H1 (cell line): ENCODE results near the gene TPP1. TPM values are rescaled to one million over a fixed set of nuclear protein-coding genes. Genes with fewer than 3 reads are reported as not detected.

Experiments
- CTCF ChIA-PET: fragments of 300-600 bp; sonication (Branson Sonifier 250); formaldehyde crosslinking; loops from one replicate; lab custom pipeline; 2021; ENCODE audit not compliant: partially characterized antibody; lab: Charles Lee
- POLR2A ChIA-PET: fragments of 300-600 bp; sonication (Branson Sonifier 250); formaldehyde crosslinking; loops from one replicate; lab custom pipeline; 2021; ENCODE audit warnings: inconsistent platforms; ENCODE audit not compliant: partially characterized antibody; lab: Charles Lee
- DNase-seq, 2 experiments: peaks; one replicate each; pipeline versions ENCODE4 v3.0.0 to v3.0.0-alpha.2; 2010 to 2022; ENCODE audit warnings: low spot score in 2 of 2, low read depth in 1 of 2, mixed read lengths in 1 of 2
- FAIRE-seq: peaks from 2 replicates; lab custom pipeline; 2011; peaks lifted over from hg19 to GRCh38; lab: Jason Lieb, UNC
- H2AFZ ChIP-seq: 2 replicates; pipeline ENCODE4 v1.8.1; 2012; ENCODE audit warnings: low read length, inconsistent platforms
- H2AK5ac ChIP-seq: 2 replicates; pipeline ENCODE4 v1.6.1; 2013; ENCODE audit warnings: low read depth, low read length
- H2BK120ac ChIP-seq: replicated peaks from 2 replicates; pipeline ENCODE3; 2013; ENCODE audit warnings: low read depth, low read length, inconsistent platforms
- H2BK12ac ChIP-seq: 2 replicates; pipeline ENCODE4 v1.6.1; 2013; ENCODE audit warnings: low read depth, low read length
- H2BK15ac ChIP-seq: 2 replicates; pipeline ENCODE4 v1.6.1; 2013; ENCODE audit warnings: low read length
- H2BK20ac ChIP-seq: 2 replicates; pipeline ENCODE4 v1.6.1; 2013; ENCODE audit warnings: low read length
- H2BK5ac ChIP-seq: 2 replicates; pipeline ENCODE4 v1.6.1; 2013; ENCODE audit warnings: low read depth, low read length
- H3K14ac ChIP-seq: 2 replicates; pipeline ENCODE4 v1.6.1; 2013; ENCODE audit warnings: inconsistent platforms; ENCODE audit not compliant: insufficient read length
- H3K18ac ChIP-seq: 2 replicates; pipeline ENCODE4 v1.6.1; 2013; ENCODE audit warnings: low read length; ENCODE audit errors: extremely low read depth
- H3K23ac ChIP-seq: 2 replicates; pipeline ENCODE4 v1.6.1; 2013; ENCODE audit warnings: inconsistent platforms; ENCODE audit not compliant: insufficient read length
- H3K23me2 ChIP-seq: 2 replicates; pipeline ENCODE4 v1.6.1; 2013; ENCODE audit warnings: low read depth, low read length
- H3K27ac ChIP-seq: 2 replicates; pipeline ENCODE4 v1.6.1; 2011; ENCODE audit warnings: low read depth, low read length, inconsistent platforms
- H3K27me3 ChIP-seq, 4 experiments: replicated peaks in 1 of 4; 1 replicate in 1 of 4; 2 replicates in 3 of 4; pipeline versions ENCODE4 v1.6.1 to v1.8.1; 2011 to 2013; ENCODE audit warnings: low read length in 3 of 4, mild to moderate bottlenecking in 3 of 4, inconsistent platforms in 2 of 4, mixed read lengths in 2 of 4, moderate library complexity in 1 of 4; ENCODE audit not compliant: control insufficient read depth in 3 of 4, insufficient read depth in 3 of 4; ENCODE audit errors: extremely low read depth in 1 of 4
- H3K36me3 ChIP-seq, 4 experiments: 2 replicates each; pipeline versions ENCODE4 v1.6.1 to v1.8.1; 2011 to 2013; ENCODE audit warnings: mild to moderate bottlenecking in 4 of 4, low read length in 3 of 4, moderate library complexity in 2 of 4, control low read depth in 1 of 4, inconsistent platforms in 1 of 4; ENCODE audit not compliant: insufficient read depth in 4 of 4, control insufficient read depth in 2 of 4
- H3K4ac ChIP-seq: replicated peaks from 2 replicates; pipeline ENCODE3; 2013; ENCODE audit warnings: low read length, low read depth, mixed read lengths, inconsistent platforms; ENCODE audit not compliant: insufficient read length
- H3K4me1 ChIP-seq, 4 experiments: replicated peaks in 1 of 4; 1 replicate in 1 of 4; 2 replicates in 3 of 4; pipeline versions ENCODE4 v1.6.1 to v1.8.1; 2011 to 2013; ENCODE audit warnings: low read length in 3 of 4, inconsistent platforms in 2 of 4, mixed read lengths in 1 of 4; ENCODE audit not compliant: insufficient read depth in 4 of 4, control insufficient read depth in 3 of 4
- H3K4me2 ChIP-seq, 2 experiments: 2 replicates each; pipeline versions ENCODE4 v1.6.1 to v1.8.1; 2011 to 2013; ENCODE audit warnings: low read depth in 2 of 2, low read length in 2 of 2, control low read depth in 1 of 2, inconsistent platforms in 1 of 2, mild to moderate bottlenecking in 1 of 2; ENCODE audit not compliant: insufficient read depth in 1 of 2
- H3K4me3 ChIP-seq, 4 experiments: fragments of 200-600, 300-600 bp in 1 of 4; sonication (generic), shearing (Covaris generic), sonication (Bioruptor Twin) in 1 of 4; 2 replicates each; pipeline versions ENCODE4 v1.5.1 to v1.8.1; 2011 to 2016; ENCODE audit warnings: low read length in 4 of 4, low read depth in 3 of 4, control low read depth in 2 of 4, inconsistent platforms in 2 of 4, mild to moderate bottlenecking in 2 of 4, mixed read lengths in 1 of 4, moderate library complexity in 1 of 4; ENCODE audit not compliant: insufficient read depth in 2 of 4; ENCODE audit errors: extremely low read depth in 1 of 4
- H3K56ac ChIP-seq: replicated peaks from 2 replicates; pipeline ENCODE3; 2013; ENCODE audit warnings: low read depth, mild to moderate bottlenecking, mixed read lengths, low read length, inconsistent platforms; ENCODE audit not compliant: insufficient read length
- H3K79me1 ChIP-seq: 2 replicates; pipeline ENCODE4 v1.6.1; 2013; ENCODE audit warnings: low read depth, low read length, control low read depth
- H3K79me2 ChIP-seq, 2 experiments: 2 replicates each; pipeline versions ENCODE4 v1.6.1 to v1.8.1; 2012 to 2013; ENCODE audit warnings: low read length in 2 of 2, mild to moderate bottlenecking in 2 of 2, inconsistent platforms in 1 of 2; ENCODE audit not compliant: insufficient read depth in 2 of 2, control insufficient read depth in 1 of 2
- H3K9ac ChIP-seq, 4 experiments: replicated peaks in 1 of 4; 1 replicate in 1 of 4; 2 replicates in 3 of 4; pipeline versions ENCODE4 v1.6.1 to v1.8.1; 2011 to 2013; ENCODE audit warnings: low read depth in 3 of 4, low read length in 3 of 4, control low read depth in 2 of 4, mild to moderate bottlenecking in 2 of 4, moderate library complexity in 2 of 4, inconsistent platforms in 1 of 4; ENCODE audit errors: extremely low read depth in 1 of 4
- H3K9me3 ChIP-seq, 2 experiments: 2 replicates each; pipeline versions ENCODE4 v1.6.1 to v1.8.1; 2012 to 2013; ENCODE audit warnings: mild to moderate bottlenecking in 2 of 2, moderate library complexity in 2 of 2, control low read depth in 1 of 2, inconsistent platforms in 1 of 2, low read depth in 1 of 2, low read length in 1 of 2, mixed read lengths in 1 of 2; ENCODE audit not compliant: insufficient read depth in 2 of 2
- H4K20me1 ChIP-seq, 2 experiments: replicated peaks in 1 of 2; 2 replicates each; pipeline versions ENCODE3 to v1.8.1; 2011 to 2013; ENCODE audit warnings: inconsistent platforms in 2 of 2, low read length in 2 of 2, mild to moderate bottlenecking in 1 of 2; ENCODE audit not compliant: insufficient read depth in 2 of 2, control insufficient read depth in 1 of 2
- H4K5ac ChIP-seq: 2 replicates; pipeline ENCODE4 v1.6.1; 2013; ENCODE audit warnings: low read length, low read depth, mixed read lengths, inconsistent platforms; ENCODE audit not compliant: insufficient read length
- H4K8ac ChIP-seq: 2 replicates; pipeline ENCODE4 v1.8.0; 2013; ENCODE audit warnings: mild to moderate bottlenecking, moderate library complexity, low read length, inconsistent platforms; ENCODE audit not compliant: insufficient read depth; ENCODE audit errors: extremely low read depth
- H4K91ac ChIP-seq: replicated peaks from 2 replicates; pipeline ENCODE3; 2013; ENCODE audit warnings: low read length, mixed read lengths, inconsistent platforms; ENCODE audit not compliant: insufficient read length
- HDAC2 ChIP-seq, 2 experiments: fragments of 300-600 bp in 1 of 2; sonication (generic) in 1 of 2; IDR thresholded peaks; 2 replicates each; pipeline ENCODE4 v1.6.1; 2011 to 2012; ENCODE audit warnings: low read depth in 2 of 2, low read length in 2 of 2, mild to moderate bottlenecking in 2 of 2, moderate library complexity in 2 of 2, borderline replicate concordance in 1 of 2, inconsistent platforms in 1 of 2
- SP4 ChIP-seq: IDR thresholded peaks from 2 replicates; pipeline ENCODE4 v1.6.1; 2012; ENCODE audit warnings: low read length, inconsistent platforms
- WGBS, 2 experiments: shearing (Covaris generic) in 1 of 2; methylation state at CpG; one replicate each; pipeline versions ENCODE4 v1.1.6 to v1.1.7; 2013 to 2015; ENCODE audit warnings: low lambda C conversion rate in 2 of 2, mixed read lengths in 2 of 2, inconsistent platforms in 1 of 2, low coverage in 1 of 2, missing lambda C conversion rate in 1 of 2; ENCODE audit not compliant: insufficient replicate concordance in 2 of 2, insufficient coverage in 1 of 2, insufficient read length in 1 of 2; ENCODE audit errors: extremely low coverage in 1 of 2, missing lambda C conversion rate in 1 of 2; 5-methylcytosine and 5-hydroxymethylcytosine counted together
- polyA plus RNA-seq, 7 experiments: library from polyadenylated mRNA; depleted of rRNA in 3 of 7; stranded (reverse) in 5 of 7; unstranded in 2 of 7; fragments of >200 nt in 5 of 7; fragments of 200-250 nt in 2 of 7; gene quantifications; 1 replicate in 5 of 7; 2 replicates in 1 of 7; 4 replicates in 1 of 7; pipeline versions ENCODE4 v1.2.1 to v1.2.3, GENCODE V29; 2011 to 2013; ENCODE audit warnings: missing spikeins in 2 of 7, mixed read lengths in 2 of 7
- total RNA-seq: library from RNA; stranded (reverse); fragmentation: NEBNext Ultra II Directional; extraction: Animal tissue kit (Norgen Biotek cat#: 25700); gene quantifications from 2 replicates; pipeline ENCODE4 v1.2.1, GENCODE V29; 2021
- TF ChIP-seq, protein P1 (sequence below): IDR thresholded peaks from 2 replicates; pipeline ENCODE4 v1.6.1; 2012; ENCODE audit warnings: inconsistent platforms

Gene TPP1
- total and polyA plus RNA-seq, 2 of the 8 experiments (the other 6 are each of a cell fraction or from before 2014, with no cell fraction given): 36.1 to 77.5 TPM

DNA sequence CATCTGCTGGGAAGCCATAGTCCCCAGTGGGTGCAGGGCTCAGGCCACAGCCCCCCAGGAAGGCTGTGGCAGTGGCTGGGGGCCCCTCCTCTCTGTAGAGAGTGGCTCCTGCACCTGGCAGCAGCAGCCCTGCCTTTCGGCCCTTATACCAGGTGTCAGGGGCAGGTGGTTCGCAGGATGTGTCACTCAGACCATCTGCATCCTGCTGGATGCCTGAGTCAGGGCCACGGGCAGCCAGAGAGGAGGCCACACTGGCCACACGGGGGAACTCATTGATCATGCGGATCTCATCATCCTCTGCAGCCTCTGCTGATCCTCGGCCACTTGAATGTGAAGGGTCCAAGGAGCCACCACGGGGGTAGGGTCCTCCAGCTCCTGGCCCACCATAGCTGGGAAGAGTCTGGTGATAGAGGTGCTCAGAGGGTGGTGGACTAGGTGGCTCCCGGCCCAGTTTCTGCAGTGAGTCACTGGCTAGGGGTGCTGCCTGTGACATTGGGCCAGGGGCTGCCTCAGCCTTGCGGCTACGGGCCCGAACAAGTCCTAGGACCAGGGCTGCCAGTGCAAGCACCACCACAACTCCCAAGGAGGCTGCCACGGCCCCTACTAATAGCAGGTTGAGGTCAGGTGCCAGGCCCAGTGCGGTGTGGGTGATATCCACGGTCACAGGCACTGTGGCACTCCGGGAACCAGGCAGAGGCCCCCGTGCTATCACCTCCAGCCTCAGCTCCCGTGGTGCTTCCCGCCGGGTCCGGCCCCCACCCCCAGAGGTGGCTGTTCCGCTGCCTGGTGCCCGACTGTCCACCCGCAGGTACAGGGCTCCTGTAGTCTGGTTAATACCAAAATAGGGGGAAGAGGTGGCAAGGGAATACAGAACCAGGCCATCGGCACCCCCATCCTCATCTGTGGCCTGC lies 3.3 kb upstream of the TPP1 start:
- no peak overlapping the region for H2BK5ac ChIP-seq
- H3K27ac ChIP-seq: no peak overlapping the region
- TF ChIP-seq, protein P1, sequence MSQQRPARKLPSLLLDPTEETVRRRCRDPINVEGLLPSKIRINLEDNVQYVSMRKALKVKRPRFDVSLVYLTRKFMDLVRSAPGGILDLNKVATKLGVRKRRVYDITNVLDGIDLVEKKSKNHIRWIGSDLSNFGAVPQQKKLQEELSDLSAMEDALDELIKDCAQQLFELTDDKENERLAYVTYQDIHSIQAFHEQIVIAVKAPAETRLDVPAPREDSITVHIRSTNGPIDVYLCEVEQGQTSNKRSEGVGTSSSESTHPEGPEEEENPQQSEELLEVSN: no peak
- no peak for TF ChIP-seq HDAC2 (IDR thresholded peaks at IDR 0.05; ENCODE audit: borderline replicate concordance in 1 of 2, low read depth in 2 of 2, low read length in 2 of 2)
- TF ChIP-seq SP4: no peak
- H3K14ac ChIP-seq: no peak overlapping the region
- no peak overlapping the region for H3K18ac ChIP-seq
- H2BK15ac ChIP-seq: no peak overlapping the region
- no peaks in the 10 kb centered on the region; the same call in none of the 2 replicates for H3K79me1 ChIP-seq
- H3K4me3 ChIP-seq: no peak overlapping the region
- H4K91ac ChIP-seq: no peak overlapping the region
- no peak overlapping the region for H3K4me2 ChIP-seq
- no peak overlapping the region for H4K5ac ChIP-seq
- no peak for DNase-seq
- no peak overlapping the region for H3K56ac ChIP-seq
- no peak overlapping the region for H2BK12ac ChIP-seq
- H3K9me3 ChIP-seq: no peaks in the 10 kb centered on the region
- no peak for FAIRE-seq
- H3K4me1 ChIP-seq: peaks cover 0 to 7% (median 4%) of the 10 kb centered on the region in 4 experiments; a peak in 3 of 7 replicates
- H2BK120ac ChIP-seq: no peak overlapping the region
- POLR2A ChIA-PET: interaction anchor here (0.8 to 2.2 kb wide), 8 partner anchors 8 to 61 kb away, joined by 3 to 24 read pairs (median 6); partner anchors contain the start of genes ILK, MRPL17, RRP8 and TAF10
- H2AK5ac ChIP-seq: no peak overlapping the region
- no peak overlapping the region for H3K9ac ChIP-seq
- no peak overlapping the region for H2BK20ac ChIP-seq
- H3K79me2 ChIP-seq: peaks cover 0 to 8% of the 10 kb centered on the region in 2 experiments; a peak in 1 of 4 replicates
- H3K36me3 ChIP-seq: peaks cover 0 to 3% (median 1%) of the 10 kb centered on the region in 4 experiments; a peak in 3 of 8 replicates
- no peak overlapping the region for H3K4ac ChIP-seq
- CTCF ChIA-PET: interaction anchor here (0.7 to 2.6 kb wide), 14 partner anchors 9 to 244 kb away, joined by 3 to 18 read pairs (median 4); partner anchors contain the start of gene TAF10
- no peak overlapping the region for H2AFZ ChIP-seq
- peaks cover 6% of the 10 kb centered on the region for H3K23me2 ChIP-seq
- no peaks in the 10 kb centered on the region for H3K27me3 ChIP-seq
- no peak overlapping the region for H3K23ac ChIP-seq
- H4K20me1 ChIP-seq: peaks cover 0 to 2% of the 10 kb centered on the region in 2 experiments
- no peak overlapping the region for H4K8ac ChIP-seq
- 91% methylated on average over 21 of the region's 24 CpGs; no CpG with 5 or more reads in 1 of the 2 experiments for WGBS, 2 experiments
